Measurements from ENCODE around the gene LIMS1.

LIMS1 gene

DNA sequence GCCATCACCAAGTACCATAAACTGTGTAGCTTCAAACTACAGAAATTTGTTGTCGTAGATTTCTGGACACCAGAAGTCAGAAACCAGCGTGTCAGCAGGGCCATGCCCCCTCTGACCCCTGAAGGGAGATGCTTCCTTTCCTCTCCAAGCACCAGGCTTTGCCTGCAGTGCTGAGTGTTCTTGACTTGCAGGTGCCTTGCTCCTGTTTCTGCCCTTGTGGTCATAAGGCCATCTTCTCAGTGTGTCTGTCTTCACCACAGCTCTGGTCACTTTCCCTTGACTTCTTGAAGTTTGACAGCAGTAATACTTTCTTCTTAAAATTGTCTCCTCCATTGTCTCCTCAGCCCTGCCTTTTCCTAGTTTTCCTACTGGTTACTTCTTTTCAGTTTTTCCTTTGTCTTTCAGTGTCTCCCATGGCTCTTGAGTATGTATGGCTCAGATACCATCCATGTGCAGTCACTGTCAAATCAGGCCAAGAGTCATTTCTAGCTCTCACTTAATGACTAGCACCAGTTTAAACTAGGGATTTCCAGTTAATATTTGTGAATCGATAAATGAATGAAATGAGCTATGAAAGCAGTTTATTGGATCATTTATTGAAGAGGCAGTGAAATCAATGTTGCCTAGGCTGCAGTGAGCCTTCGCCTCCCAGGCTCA, 93.8 kb downstream of the LIMS1 start:
- no peak overlapping the region for H3K4me3 ChIP-seq (ENCODE audit: low read depth, low read length)
- DNase-seq (ENCODE audit: low read depth) = no peak
- TF ChIP-seq, protein P1, sequence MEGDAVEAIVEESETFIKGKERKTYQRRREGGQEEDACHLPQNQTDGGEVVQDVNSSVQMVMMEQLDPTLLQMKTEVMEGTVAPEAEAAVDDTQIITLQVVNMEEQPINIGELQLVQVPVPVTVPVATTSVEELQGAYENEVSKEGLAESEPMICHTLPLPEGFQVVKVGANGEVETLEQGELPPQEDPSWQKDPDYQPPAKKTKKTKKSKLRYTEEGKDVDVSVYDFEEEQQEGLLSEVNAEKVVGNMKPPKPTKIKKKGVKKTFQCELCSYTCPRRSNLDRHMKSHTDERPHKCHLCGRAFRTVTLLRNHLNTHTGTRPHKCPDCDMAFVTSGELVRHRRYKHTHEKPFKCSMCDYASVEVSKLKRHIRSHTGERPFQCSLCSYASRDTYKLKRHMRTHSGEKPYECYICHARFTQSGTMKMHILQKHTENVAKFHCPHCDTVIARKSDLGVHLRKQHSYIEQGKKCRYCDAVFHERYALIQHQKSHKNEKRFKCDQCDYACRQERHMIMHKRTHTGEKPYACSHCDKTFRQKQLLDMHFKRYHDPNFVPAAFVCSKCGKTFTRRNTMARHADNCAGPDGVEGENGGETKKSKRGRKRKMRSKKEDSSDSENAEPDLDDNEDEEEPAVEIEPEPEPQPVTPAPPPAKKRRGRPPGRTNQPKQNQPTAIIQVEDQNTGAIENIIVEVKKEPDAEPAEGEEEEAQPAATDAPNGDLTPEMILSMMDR (IDR thresholded peaks at IDR 0.05; ENCODE audit: control insufficient read depth, extremely low read depth, insufficient read depth) = no peak

DNA sequence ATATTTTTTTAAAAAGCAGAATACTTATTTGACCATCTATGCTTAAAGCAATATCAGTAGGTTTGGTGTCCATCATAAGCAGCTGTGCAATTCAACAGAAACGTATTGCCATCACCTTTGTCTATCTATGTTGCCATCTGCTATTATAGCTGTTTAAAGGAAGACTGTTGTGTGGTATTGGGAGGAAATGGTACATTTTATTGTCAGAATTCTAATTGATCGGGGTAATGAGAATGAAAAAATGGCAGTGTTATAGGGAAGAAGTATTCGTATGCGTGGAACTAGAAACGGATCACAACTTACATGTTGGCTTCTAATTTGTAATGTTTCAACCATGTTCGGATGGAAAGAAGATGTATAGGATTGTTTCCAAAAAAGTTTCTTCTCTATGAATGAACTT, 94.7 kb downstream of the LIMS1 start:
- DNase-seq (ENCODE audit: low read depth) = no peak
- no peak overlapping the region for H3K4me3 ChIP-seq (ENCODE audit: low read depth, low read length)
- TF ChIP-seq, protein P1 (IDR thresholded peaks at IDR 0.05; ENCODE audit: control insufficient read depth, extremely low read depth, insufficient read depth) = no peak

DNA sequence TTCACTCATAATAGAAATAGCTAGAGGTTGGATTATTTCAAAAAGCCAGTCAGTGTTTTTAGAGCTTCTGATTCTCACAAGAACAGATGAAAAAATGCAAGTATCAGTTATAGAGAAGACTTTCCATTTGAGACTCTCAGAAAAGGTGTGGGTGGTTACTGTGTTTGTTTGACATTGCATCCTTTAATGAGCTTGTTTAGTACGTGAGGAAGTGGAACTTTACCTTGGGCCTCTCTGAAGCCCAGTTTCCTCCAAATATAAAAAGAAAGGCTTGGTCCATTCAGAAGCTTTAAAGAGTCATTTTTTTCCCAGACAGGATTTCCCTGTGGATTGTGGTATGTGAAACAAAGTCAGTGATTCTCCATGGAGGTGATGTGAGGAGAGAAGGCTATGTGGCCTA, 95.1 kb downstream of the LIMS1 start:
- TF ChIP-seq, protein P1 (IDR thresholded peaks at IDR 0.05; ENCODE audit: control insufficient read depth, extremely low read depth, insufficient read depth) = no peak
- no peak for DNase-seq (ENCODE audit: low read depth)
- H3K4me3 ChIP-seq (ENCODE audit: low read depth, low read length) = no peak overlapping the region

DNA sequence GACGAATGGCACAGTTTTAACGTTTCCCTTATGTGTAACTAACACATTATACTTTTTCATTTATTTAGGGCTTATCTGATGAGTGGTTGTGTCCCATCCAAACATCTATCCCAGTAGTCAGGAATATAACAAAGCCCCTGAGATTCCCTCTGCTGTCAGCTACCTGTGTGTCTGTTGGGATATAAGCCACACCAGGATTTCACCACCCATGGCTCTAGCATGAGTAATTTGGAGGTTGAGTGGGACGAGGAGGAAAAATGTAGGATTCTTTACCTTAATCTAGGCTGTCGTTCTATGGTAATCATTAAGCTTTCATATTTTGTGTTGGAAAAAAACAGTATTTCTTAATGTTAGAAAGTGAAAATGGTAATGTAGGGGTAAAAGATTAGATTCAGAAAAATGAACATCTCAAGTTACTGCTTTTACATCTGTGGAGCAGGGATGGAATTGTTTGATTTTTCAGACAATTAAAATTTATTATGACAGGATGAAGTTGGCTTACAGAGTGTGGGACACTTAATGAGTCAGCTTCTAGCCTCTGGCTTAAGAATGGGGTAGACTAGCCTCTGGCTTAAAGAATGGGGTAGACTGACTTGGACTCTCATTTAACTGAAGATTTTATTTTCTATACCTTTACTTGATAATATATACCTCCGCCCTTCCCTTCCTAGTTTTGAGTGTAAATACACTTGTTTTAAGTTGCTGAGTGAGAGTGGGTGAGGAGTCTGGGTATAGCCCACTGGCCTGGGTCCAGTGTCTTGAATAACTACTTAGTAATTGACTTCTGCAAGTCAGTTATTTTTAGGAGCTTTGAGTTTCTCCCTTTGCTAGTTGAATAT, 96.5 kb downstream of the LIMS1 start:
- no peak overlapping the region for H3K4me3 ChIP-seq (ENCODE audit: low read depth, low read length)
- TF ChIP-seq, protein P1 (IDR thresholded peaks at IDR 0.05; ENCODE audit: control insufficient read depth, extremely low read depth, insufficient read depth) = no peak
- no peak for DNase-seq (ENCODE audit: low read depth)

DNA sequence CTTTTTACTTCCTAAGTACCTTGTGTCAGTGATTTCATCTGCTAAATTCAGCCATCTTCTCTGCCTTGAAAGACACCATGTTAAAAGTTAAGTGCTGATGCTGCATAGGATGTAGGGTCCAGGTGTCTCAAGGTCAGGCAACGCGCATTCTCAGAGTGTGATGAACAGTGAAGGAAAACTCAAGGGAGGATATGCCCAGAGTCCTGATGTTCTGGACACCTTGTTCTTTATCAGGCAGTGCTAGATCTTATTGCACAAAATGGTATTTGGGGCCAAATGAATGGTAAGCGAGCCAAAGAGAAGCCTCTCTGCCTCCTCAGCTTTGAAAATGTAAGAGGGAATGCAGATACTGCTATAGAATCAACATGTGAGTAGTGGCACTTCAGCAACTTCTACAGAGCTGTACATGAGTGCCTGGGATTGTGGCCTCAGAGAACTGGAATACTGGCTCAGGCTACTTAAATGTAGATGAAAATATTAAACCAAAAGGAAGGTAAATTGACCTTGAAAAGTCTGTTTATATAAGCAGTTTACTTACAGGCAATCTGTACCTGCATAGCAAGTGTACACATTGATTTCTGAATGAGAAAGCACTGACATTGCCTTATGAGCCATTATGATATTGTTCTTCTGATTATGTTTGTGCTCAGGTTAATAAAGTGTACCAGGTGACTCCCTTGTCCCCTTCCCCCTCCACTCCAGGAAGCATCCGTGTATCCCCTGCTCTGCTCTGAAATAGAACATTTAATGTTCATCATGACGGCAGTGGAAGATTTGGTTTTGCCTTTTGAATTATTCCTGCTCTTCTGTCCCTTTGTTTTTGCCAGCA, 98.3 kb downstream of the LIMS1 start:
- TF ChIP-seq, protein P1 (IDR thresholded peaks at IDR 0.05; ENCODE audit: control insufficient read depth, extremely low read depth, insufficient read depth) = no peak

DNA sequence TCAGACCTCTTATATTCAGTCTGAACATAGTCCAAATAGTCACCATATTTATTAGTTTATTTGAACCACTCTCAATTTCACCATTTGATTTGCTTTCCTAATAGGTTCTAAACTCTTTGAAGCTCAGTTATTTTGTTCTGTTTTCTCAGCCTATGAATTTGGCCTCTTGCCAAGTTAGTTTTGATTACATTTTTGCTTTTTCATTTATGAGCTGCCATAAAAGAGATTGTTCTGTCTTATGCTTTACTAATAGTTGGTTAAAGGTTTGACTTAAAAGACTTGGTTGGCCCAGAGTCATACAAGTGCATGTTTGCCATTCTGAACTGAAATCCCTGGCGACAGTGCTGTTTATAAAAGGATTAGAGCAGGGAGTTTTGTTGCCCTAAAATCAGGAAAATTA, 99.1 kb downstream of the LIMS1 start:
- DNase-seq (ENCODE audit: low read depth) = peak; percentile 55
- H3K4me3 ChIP-seq (ENCODE audit: low read depth, low read length) = no peak overlapping the region; the same call in 1 of the 2 replicates
- TF ChIP-seq, protein P1 (IDR thresholded peaks at IDR 0.05; ENCODE audit: control insufficient read depth, extremely low read depth, insufficient read depth) = no peak

More for the DNA sequence above, 98.3 kb downstream of the LIMS1 start:
- no peak overlapping the region for H3K4me3 ChIP-seq (ENCODE audit: low read depth, low read length)
- no peak for DNase-seq (ENCODE audit: low read depth)
